IMR-90 (cell line): ENCODE measurements around the gene NUTM2F. TPM values are rescaled to one million over a fixed set of nuclear protein-coding genes. Genes with fewer than 3 reads are reported as not detected.
"Not testable (repeated sequence)": the region's sequence is repeated elsewhere in the genome, so short reads cannot be mapped to it uniquely, and the experiment has no call there.

Experiments used
- ATAC-seq: fragments of 200-7000 bp; cut with Tn5 transposase; 2 replicates; pipeline ENCODE4 v1.9.1; 2020; ENCODE audit warnings: low read depth, mild to moderate bottlenecking, moderate library complexity
- BruUV-seq: library from RNA; stranded (reverse); fragments of 400-500 nt; replicated peaks from 2 replicates; lab custom pipeline; 2021; lab: Mats Ljungman, UMichigan
- CTCF ChIA-PET: fragments of 300-600 bp; formaldehyde crosslinking; extraction: SDS; loops from one replicate; lab custom pipeline; 2021; ENCODE audit warnings: antibody characterized with exemption; lab: Yijun Ruan, JAX
- POLR2A ChIA-PET: fragments of 300-600 bp; sonication (Branson Sonifier 250); formaldehyde crosslinking; loops from one replicate; lab custom pipeline; 2022; ENCODE audit warnings: antibody characterized with exemption; ENCODE audit not compliant: unreplicated experiment; lab: Charles Lee
- DNase-seq: peaks from one replicate; pipeline ENCODE4 v3.0.0; 2013
- H2AFZ ChIP-seq: replicated peaks from 2 replicates; pipeline ENCODE3; 2013; ENCODE audit warnings: low read length, mild to moderate bottlenecking; ENCODE audit not compliant: poor library complexity
- H2AK5ac ChIP-seq: 2 replicates; pipeline ENCODE4 v1.6.1; 2013; ENCODE audit warnings: low read depth, low read length, inconsistent platforms
- H2AK9ac ChIP-seq: replicated peaks from 2 replicates; pipeline ENCODE3; 2013; ENCODE audit warnings: mild to moderate bottlenecking, low read depth, low read length, moderate library complexity; ENCODE audit not compliant: poor library complexity
- H2BK120ac ChIP-seq: 2 replicates; pipeline ENCODE4 v1.6.1; 2013; ENCODE audit warnings: low read depth, low read length, inconsistent platforms
- H2BK15ac ChIP-seq: 3 replicates; pipeline ENCODE4 v1.6.1; 2013; ENCODE audit warnings: low read depth, low read length, inconsistent platforms
- H2BK20ac ChIP-seq: 2 replicates; pipeline ENCODE4 v1.6.1; 2013; ENCODE audit warnings: low read depth, mild to moderate bottlenecking, inconsistent platforms, low read length, moderate library complexity
- H2BK5ac ChIP-seq: 2 replicates; pipeline ENCODE4 v1.6.1; 2013; ENCODE audit warnings: mild to moderate bottlenecking, low read depth, low read length, inconsistent platforms; ENCODE audit not compliant: poor library complexity, severe bottlenecking
- H3K14ac ChIP-seq: replicated peaks from 2 replicates; pipeline ENCODE4 v1.6.1; 2013; ENCODE audit warnings: low read depth, low read length, inconsistent platforms
- H3K18ac ChIP-seq: 2 replicates; pipeline ENCODE4 v1.6.1; 2013; ENCODE audit warnings: low read depth, low read length, control low read depth
- H3K23ac ChIP-seq: 2 replicates; pipeline ENCODE4 v1.6.1; 2013; ENCODE audit warnings: low read depth, low read length, inconsistent platforms
- H3K27ac ChIP-seq: 2 replicates; pipeline ENCODE4 v1.5.1; 2013; ENCODE audit warnings: mild to moderate bottlenecking, control low read depth, low read length; ENCODE audit not compliant: insufficient read depth
- H3K27me3 ChIP-seq: 2 replicates; pipeline ENCODE4 v1.6.1; 2013; ENCODE audit warnings: low read length; ENCODE audit not compliant: control insufficient read depth, insufficient read depth
- H3K36me3 ChIP-seq: 2 replicates; pipeline ENCODE4 v1.6.1; 2013; ENCODE audit warnings: low read length, mixed read lengths; ENCODE audit not compliant: control insufficient read depth, insufficient read depth
- H3K4ac ChIP-seq: 2 replicates; pipeline ENCODE4 v1.6.1; 2013; ENCODE audit warnings: low read depth, low read length, inconsistent platforms
- H3K4me1 ChIP-seq: 2 replicates; pipeline ENCODE4 v1.6.1; 2013; ENCODE audit warnings: low read length, mixed read lengths; ENCODE audit not compliant: control insufficient read depth, insufficient read depth
- H3K4me2 ChIP-seq: 2 replicates; pipeline ENCODE4 v1.6.1; 2013; ENCODE audit warnings: low read depth, mild to moderate bottlenecking, control low read depth, low read length, moderate library complexity
- H3K4me3 ChIP-seq: 2 replicates; pipeline ENCODE4 v1.5.1; 2013; ENCODE audit warnings: low read depth, mild to moderate bottlenecking, control low read depth, low read length, moderate library complexity; ENCODE audit not compliant: insufficient read depth
- H3K56ac ChIP-seq: 2 replicates; pipeline ENCODE4 v1.6.1; 2013; ENCODE audit warnings: low read length, inconsistent platforms; ENCODE audit not compliant: insufficient read depth; ENCODE audit errors: extremely low read depth
- H3K79me1 ChIP-seq, 2 experiments: 2 replicates each; pipeline ENCODE4 v1.6.1; 2013; ENCODE audit warnings: low read length in 2 of 2, inconsistent platforms in 1 of 2, low read depth in 1 of 2
- H3K9ac ChIP-seq: 2 replicates; pipeline ENCODE4 v1.6.1; 2013; ENCODE audit warnings: low read depth, low read length, control low read depth
- H3K9me1 ChIP-seq: 2 replicates; pipeline ENCODE4 v1.6.1; 2013; ENCODE audit warnings: low read length, inconsistent platforms; ENCODE audit not compliant: insufficient read depth
- H3K9me3 ChIP-seq: 2 replicates; pipeline ENCODE4 v1.6.1; 2013; ENCODE audit warnings: low read length; ENCODE audit not compliant: control insufficient read depth, insufficient read depth
- H4K20me1 ChIP-seq: 2 replicates; pipeline ENCODE4 v1.6.1; 2013; ENCODE audit warnings: low read length, inconsistent platforms; ENCODE audit not compliant: insufficient read depth
- H4K5ac ChIP-seq: 2 replicates; pipeline ENCODE4 v1.6.1; 2013; ENCODE audit warnings: mild to moderate bottlenecking, low read depth, low read length, control low read depth
- H4K8ac ChIP-seq, 2 experiments: 2 replicates each; pipeline ENCODE4 v1.6.1; 2013; ENCODE audit warnings: low read depth in 2 of 2, low read length in 2 of 2, control low read depth in 1 of 2, inconsistent platforms in 1 of 2
- H4K91ac ChIP-seq: 2 replicates; pipeline ENCODE4 v1.6.1; 2013; ENCODE audit warnings: low read depth, low read length, inconsistent platforms; ENCODE audit not compliant: insufficient read depth
- WGBS, 2 experiments: methylation state at CpG; one replicate each; pipeline versions ENCODE4 v1.1.5 to v1.1.7; 2013; ENCODE audit warnings: missing lambda C conversion rate in 2 of 2; ENCODE audit not compliant: insufficient read length in 1 of 2; ENCODE audit errors: extremely low coverage in 2 of 2; 5-methylcytosine and 5-hydroxymethylcytosine counted together
- dilution Hi-C: fragments of 300-500 bp; cut with HindIII; formaldehyde crosslinking; loops from one replicate; pipeline ENCODE4 v1.14.3; 2018; ENCODE audit warnings: low sequenced_read_pairs; ENCODE audit not compliant: unreplicated experiment
- in situ Hi-C: fragments of 300-500 bp; cut with MboI; formaldehyde crosslinking; loops from 3 replicates; pipeline ENCODE4 v1.14.3; 2019; ENCODE audit warnings: low sequenced_read_pairs, inconsistent platforms, mixed read lengths
- intact Hi-C: fragments of 100-400 bp; cut with micrococcal nuclease; formaldehyde crosslinking; loops from 2 replicates; pipeline ENCODE4 v1.10.0; 2022
- polyA plus RNA-seq, 3 experiments: library from polyadenylated mRNA; depleted of rRNA; stranded (reverse); fragments of >200 nt; gene quantifications; 2 replicates each; pipeline ENCODE4 v1.2.3, GENCODE V29; 2012; ENCODE audit warnings: low replicate concordance in 1 of 3
- total RNA-seq: library from RNA; depleted of rRNA; stranded (reverse); fragments of >200 nt; gene quantifications from 2 replicates; pipeline ENCODE4 v1.2.3, GENCODE V29; 2012

Gene NUTM2F
- total and polyA plus RNA-seq, 2 of the 4 experiments (the other 2 are of a cell fraction): not detected

- dilution Hi-C loops: not testable (repeated sequence)
Measured at GRCh38 chr9:94323153-94323798, 5.2 kb downstream of the NUTM2F start.

DNA sequence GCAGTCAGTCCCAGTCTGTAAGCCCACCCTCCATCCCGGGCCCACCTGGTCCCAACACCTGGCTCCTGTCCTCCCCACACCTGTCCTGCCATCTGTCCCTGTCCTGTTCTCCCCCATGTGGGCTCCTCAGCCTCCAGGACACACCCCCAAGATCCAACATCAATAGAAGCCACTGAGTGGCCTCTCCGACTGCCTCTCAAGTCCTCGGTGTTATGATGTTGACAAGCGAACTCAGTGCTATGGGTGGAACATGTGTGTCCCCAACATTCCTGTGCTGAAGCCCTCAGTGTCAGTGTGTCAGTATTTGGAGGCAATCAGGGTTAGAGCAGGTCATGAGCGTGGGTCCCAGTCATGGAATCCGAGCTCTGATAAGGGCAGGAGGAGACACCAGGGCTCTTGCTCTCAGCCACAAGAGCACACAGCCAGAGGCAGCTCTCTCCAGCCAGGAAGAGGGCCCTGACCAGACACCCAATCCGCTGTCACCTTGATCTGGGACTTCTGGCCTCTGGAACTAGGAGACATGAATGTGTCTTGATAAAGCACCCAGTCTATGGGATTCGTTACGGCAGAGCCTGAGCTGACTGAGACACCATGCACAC lies 6.0 kb downstream of the NUTM2F start:
- in situ Hi-C loops, H3K36me3 ChIP-seq, POLR2A ChIA-PET, H2BK20ac ChIP-seq, H2AK5ac ChIP-seq, CTCF ChIA-PET, H3K27ac ChIP-seq, H4K91ac ChIP-seq, H2AFZ ChIP-seq, H2BK120ac ChIP-seq, H3K79me1 ChIP-seq, dilution Hi-C loops, H3K9ac ChIP-seq, H3K18ac ChIP-seq, intact Hi-C loops, H3K4ac ChIP-seq, H2BK15ac ChIP-seq, H3K23ac ChIP-seq, H3K9me3 ChIP-seq, H3K14ac ChIP-seq, ATAC-seq, H3K9me1 ChIP-seq, H3K4me1 ChIP-seq, H3K4me2 ChIP-seq, DNase-seq, H2BK5ac ChIP-seq, H4K8ac ChIP-seq, BruUV-seq, H4K20me1 ChIP-seq, H3K56ac ChIP-seq, H3K4me3 ChIP-seq, H2AK9ac ChIP-seq, H3K27me3 ChIP-seq, H4K5ac ChIP-seq: not testable (repeated sequence)
- no CpG with 5 or more reads among the region's 9 CpGs for WGBS, 2 experiments

More at GRCh38 chr9:94323153-94323798, 5.2 kb downstream of the NUTM2F start:
- H2AFZ ChIP-seq, H2AK5ac ChIP-seq, H2AK9ac ChIP-seq, H3K4me3 ChIP-seq, H3K79me1 ChIP-seq, H3K4me2 ChIP-seq, H3K9ac ChIP-seq, intact Hi-C loops, H4K8ac ChIP-seq, H2BK15ac ChIP-seq, CTCF ChIA-PET, H3K9me3 ChIP-seq, H3K18ac ChIP-seq, H3K14ac ChIP-seq, H3K23ac ChIP-seq, H3K36me3 ChIP-seq, H4K5ac ChIP-seq, H3K27ac ChIP-seq, H3K4ac ChIP-seq, ATAC-seq, H4K91ac ChIP-seq, H3K4me1 ChIP-seq, H2BK120ac ChIP-seq, H4K20me1 ChIP-seq, H2BK5ac ChIP-seq, H2BK20ac ChIP-seq, H3K9me1 ChIP-seq, DNase-seq, in situ Hi-C loops, H3K27me3 ChIP-seq, POLR2A ChIA-PET, H3K56ac ChIP-seq, BruUV-seq: not testable (repeated sequence)
- WGBS, 2 experiments: no CpG with 5 or more reads among the region's 18 CpGs
